Measurements from ENCODE around the gene GRID2.
"Not testable (repeated sequence)": the region's sequence is repeated elsewhere in the genome, so short reads cannot be mapped to it uniquely, and the experiment has no call there.

GRID2 gene

GRCh38 chr4:93285346-93285745 lies 981.6 kb downstream of the GRID2 start:
- no peak for TF ChIP-seq CTCF (IDR thresholded peaks at IDR 0.05; ENCODE audit: borderline replicate concordance, control extremely low read depth, extremely low read depth, insufficient read depth, missing control alignments)
- DNase-seq (ENCODE audit: low spot score) = no peak
- in situ Hi-C loops (cut with MboI; ENCODE audit: low sequenced_read_pairs, unreplicated experiment) = no loop called here

GRCh38 chr4:93289241-93289640 lies 985.5 kb downstream of the GRID2 start:
- TF ChIP-seq CTCF (IDR thresholded peaks at IDR 0.05; ENCODE audit: borderline replicate concordance, control extremely low read depth, extremely low read depth, insufficient read depth, missing control alignments) = no peak
- DNase-seq (ENCODE audit: low spot score) = no peak
- in situ Hi-C loops (cut with MboI; ENCODE audit: low sequenced_read_pairs, unreplicated experiment) = no loop called here

- DNase-seq (ENCODE audit: low spot score) = no peak
- in situ Hi-C loops (cut with MboI; ENCODE audit: low sequenced_read_pairs, unreplicated experiment) = no loop called here
- TF ChIP-seq CTCF (IDR thresholded peaks at IDR 0.05; ENCODE audit: borderline replicate concordance, control extremely low read depth, extremely low read depth, insufficient read depth, missing control alignments) = no peak
Measured at GRCh38 chr4:93289831-93290230, 986.1 kb downstream of the GRID2 start.

GRCh38 chr4:93299118-93299517 lies 995.4 kb downstream of the GRID2 start:
- no peak for TF ChIP-seq CTCF (IDR thresholded peaks at IDR 0.05; ENCODE audit: borderline replicate concordance, control extremely low read depth, extremely low read depth, insufficient read depth, missing control alignments)

GRCh38 chr4:93300780-93301555 lies 997.2 kb downstream of the GRID2 start:
- in situ Hi-C loops (cut with MboI; ENCODE audit: low sequenced_read_pairs, unreplicated experiment) = not testable (repeated sequence)

More at GRCh38 chr4:93299118-93299517, 995.4 kb downstream of the GRID2 start:
- in situ Hi-C loops (cut with MboI; ENCODE audit: low sequenced_read_pairs, unreplicated experiment) = no loop called here
- DNase-seq (ENCODE audit: low spot score) = no peak

GRCh38 chr4:93302310-93302709 lies 998.5 kb downstream of the GRID2 start:
- in situ Hi-C loops (cut with MboI; ENCODE audit: low sequenced_read_pairs, unreplicated experiment) = no loop called here
- DNase-seq (ENCODE audit: low spot score) = no peak
- TF ChIP-seq CTCF (IDR thresholded peaks at IDR 0.05; ENCODE audit: borderline replicate concordance, control extremely low read depth, extremely low read depth, insufficient read depth, missing control alignments) = no peak

More at GRCh38 chr4:93300780-93301555, 997.2 kb downstream of the GRID2 start:
- not testable (repeated sequence) for DNase-seq (ENCODE audit: low spot score)

GRCh38 chr4:93303440-93303839 lies 999.7 kb downstream of the GRID2 start:
- no peak for TF ChIP-seq CTCF (IDR thresholded peaks at IDR 0.05; ENCODE audit: borderline replicate concordance, control extremely low read depth, extremely low read depth, insufficient read depth, missing control alignments)
- in situ Hi-C loops (cut with MboI; ENCODE audit: low sequenced_read_pairs, unreplicated experiment) = no loop called here

More at GRCh38 chr4:93303440-93303839, 999.7 kb downstream of the GRID2 start:
- DNase-seq (ENCODE audit: low spot score) = no peak
